ENCODE results near the gene CADM2. TPM values are rescaled to one million over a fixed set of nuclear protein-coding genes. Genes with fewer than 3 reads are reported as not detected.
A peak's percentile ranks its signal among the peaks of the same experiment; 100 is the strongest.

The CADM2 gene
- total and polyA plus RNA-seq, 2 donors (not counting 3 experiments of a cell fraction or from before 2014, with no cell fraction given): not detected

DNA sequence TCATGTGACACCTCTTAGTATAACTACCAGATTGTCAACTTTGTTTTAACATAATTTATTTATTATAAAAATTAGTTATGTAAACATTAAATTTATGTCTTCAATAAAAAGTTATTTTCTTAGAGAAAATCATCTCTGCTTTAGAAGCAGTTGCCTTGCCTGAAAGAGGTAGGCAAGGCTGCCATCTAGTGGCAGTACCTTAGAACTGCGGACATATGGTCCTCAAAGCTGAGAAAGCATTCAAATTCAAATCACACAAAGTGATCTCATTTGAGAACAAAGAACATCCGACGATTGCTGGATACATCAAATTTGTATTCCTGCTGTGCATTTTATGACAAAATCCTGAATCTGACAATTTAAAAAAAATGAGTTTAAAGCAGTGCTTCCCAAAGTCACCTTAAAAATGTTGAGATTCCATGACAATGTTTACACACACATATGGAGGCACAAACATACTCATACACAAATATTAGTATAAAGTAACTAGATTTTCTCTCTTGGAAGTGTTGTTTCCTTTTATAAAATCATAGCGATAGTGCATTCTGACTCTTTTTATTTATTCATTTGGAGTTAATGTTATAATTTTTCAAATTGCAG lies 617.4 kb downstream of the CADM2 start:
- no peak overlapping the region for H3K27ac ChIP-seq (ENCODE audit: insufficient read depth, low read depth, low read length)
- DNase-seq (ENCODE audit: low read depth, low spot score) (peak; percentile 61), FAIRE-seq (peak; percentile 46)
- H3K4me1 ChIP-seq (ENCODE audit: control insufficient read depth, extremely low read depth, insufficient read depth, low read length): no peaks in the 10 kb centered on the region
- ChIA-PET POLR2A (no interaction called here), CTCF (interaction anchor here (0.6 to 1.1 kb wide), 2 partner anchors 11 to 28 kb away, joined by 3 read pairs; no protein-coding TSS in a partner anchor)
- no peak overlapping the region for H2AFZ ChIP-seq (ENCODE audit: low read depth, low read length)
- H3K9me3 ChIP-seq (replicated peaks; ENCODE audit: control insufficient read depth, insufficient read depth, low read length): no peaks in the 10 kb centered on the region
- H3K4me3 ChIP-seq (replicated peaks in 1 of 3; ENCODE audit: insufficient read depth in 1 of 3, low read depth in 1 of 3, low read length in 3 of 3): no peak overlapping the region
- BruUV-seq (replicated peaks): no TSS peak
- no peaks in the 10 kb centered on the region for H4K20me1 ChIP-seq (replicated peaks; ENCODE audit: control insufficient read depth, extremely low read depth, insufficient read depth, low read length)
- no peaks in the 10 kb centered on the region for H3K9me1 ChIP-seq (replicated peaks; ENCODE audit: control insufficient read depth, extremely low read depth, insufficient read depth, low read length)
- no peak overlapping the region for H3K9ac ChIP-seq (replicated peaks; ENCODE audit: extremely low read depth, insufficient read depth, low read length)
- TF ChIP-seq GATA2 (IDR thresholded peaks at IDR 0.05; ENCODE audit: insufficient read depth, insufficient read length, low read depth, low read length): no peak
- TF ChIP-seq POLR2A (IDR thresholded peaks at IDR 0.05; ENCODE audit: low read depth, low read length): no peak
- TF ChIP-seq CTCF (IDR thresholded peaks at IDR 0.05; ENCODE audit: extremely low read depth in 1 of 2, insufficient read depth in 1 of 2, low read depth in 1 of 2, low read length in 2 of 2): peak; percentile 69 to 72
- TF ChIP-seq POLR2AphosphoS5 (IDR thresholded peaks at IDR 0.05; ENCODE audit: insufficient read depth, low read depth, low read length): no peak
- H3K36me3 ChIP-seq (ENCODE audit: control insufficient read depth in 2 of 2, extremely low read depth in 1 of 2, insufficient read depth in 2 of 2, low read length in 2 of 2): no peaks in the 10 kb centered on the region
- no peaks in the 10 kb centered on the region for H3K27me3 ChIP-seq (ENCODE audit: control insufficient read depth in 2 of 2, insufficient read depth in 2 of 2, low read length in 2 of 2)
- intact Hi-C loops (cut with micrococcal nuclease): loop anchor here (1.0 kb wide), 1 partner anchor 1028 kb away; no protein-coding TSS in a partner anchor
- dilution Hi-C loops (cut with MboI; ENCODE audit: extremely low pct_ligation_motif_present, low sequenced_read_pairs): no loop called here
- H3K4me2 ChIP-seq (ENCODE audit: insufficient read depth, low read length): no peak overlapping the region
- no peaks in the 10 kb centered on the region for H3K79me2 ChIP-seq (ENCODE audit: control insufficient read depth, insufficient read depth, low read length)

- no peak for FAIRE-seq
- Histone ChIP-seq H3K4me1 (ENCODE audit: control insufficient read depth, extremely low read depth, insufficient read depth, low read length) (no peaks in the 10 kb centered on the region), H3K9me1 (replicated peaks; ENCODE audit: control insufficient read depth, extremely low read depth, insufficient read depth, low read length) (no peaks in the 10 kb centered on the region), H3K4me3 (replicated peaks in 1 of 3; ENCODE audit: insufficient read depth in 1 of 3, low read depth in 1 of 3, low read length in 3 of 3) (no peak overlapping the region), H3K4me2 (ENCODE audit: insufficient read depth, low read length) (no peak overlapping the region), H3K9ac (replicated peaks; ENCODE audit: extremely low read depth, insufficient read depth, low read length) (no peak overlapping the region), H3K27ac (ENCODE audit: insufficient read depth, low read depth, low read length) (no peak overlapping the region), H3K79me2 (ENCODE audit: control insufficient read depth, insufficient read depth, low read length) (no peaks in the 10 kb centered on the region), H3K36me3 (ENCODE audit: control insufficient read depth in 2 of 2, extremely low read depth in 1 of 2, insufficient read depth in 2 of 2, low read length in 2 of 2) (no peaks in the 10 kb centered on the region), H4K20me1 (replicated peaks; ENCODE audit: control insufficient read depth, extremely low read depth, insufficient read depth, low read length) (no peaks in the 10 kb centered on the region), H3K9me3 (replicated peaks; ENCODE audit: control insufficient read depth, insufficient read depth, low read length) (no peaks in the 10 kb centered on the region), H3K27me3 (ENCODE audit: control insufficient read depth in 2 of 2, insufficient read depth in 2 of 2, low read length in 2 of 2) (no peaks in the 10 kb centered on the region), H2AFZ (ENCODE audit: low read depth, low read length) (no peak overlapping the region)
- DNase-seq (ENCODE audit: low read depth, low spot score): no peak
- POLR2A ChIA-PET: no interaction called here
- CTCF ChIA-PET: interaction anchor here (0.6 to 1.1 kb wide), 2 partner anchors 12 to 29 kb away, joined by 3 read pairs; no protein-coding TSS in a partner anchor
- dilution Hi-C loops (cut with MboI; ENCODE audit: extremely low pct_ligation_motif_present, low sequenced_read_pairs) (no loop called here), intact Hi-C loops (cut with micrococcal nuclease) (loop anchor here (1.0 kb wide), 1 partner anchor 1028 kb away; no protein-coding TSS in a partner anchor)
- TF ChIP-seq GATA2 (IDR thresholded peaks at IDR 0.05; ENCODE audit: insufficient read depth, insufficient read length, low read depth, low read length) (no peak), FOS (IDR thresholded peaks at IDR 0.05; ENCODE audit: borderline replicate concordance, insufficient read depth, low read length) (no peak), POLR2A (IDR thresholded peaks at IDR 0.05; ENCODE audit: low read depth, low read length) (no peak), POLR2AphosphoS5 (IDR thresholded peaks at IDR 0.05; ENCODE audit: insufficient read depth, low read depth, low read length) (no peak), MYC (IDR thresholded peaks at IDR 0.05; ENCODE audit: low read depth, low read length) (no peak)
- no TSS peak for BruUV-seq (replicated peaks)
Measured at GRCh38 chr3:85576697-85577200, 618.0 kb downstream of the CADM2 start.
